ENCODE measurements around the gene TIGD4.

Gene TIGD4

DNA sequence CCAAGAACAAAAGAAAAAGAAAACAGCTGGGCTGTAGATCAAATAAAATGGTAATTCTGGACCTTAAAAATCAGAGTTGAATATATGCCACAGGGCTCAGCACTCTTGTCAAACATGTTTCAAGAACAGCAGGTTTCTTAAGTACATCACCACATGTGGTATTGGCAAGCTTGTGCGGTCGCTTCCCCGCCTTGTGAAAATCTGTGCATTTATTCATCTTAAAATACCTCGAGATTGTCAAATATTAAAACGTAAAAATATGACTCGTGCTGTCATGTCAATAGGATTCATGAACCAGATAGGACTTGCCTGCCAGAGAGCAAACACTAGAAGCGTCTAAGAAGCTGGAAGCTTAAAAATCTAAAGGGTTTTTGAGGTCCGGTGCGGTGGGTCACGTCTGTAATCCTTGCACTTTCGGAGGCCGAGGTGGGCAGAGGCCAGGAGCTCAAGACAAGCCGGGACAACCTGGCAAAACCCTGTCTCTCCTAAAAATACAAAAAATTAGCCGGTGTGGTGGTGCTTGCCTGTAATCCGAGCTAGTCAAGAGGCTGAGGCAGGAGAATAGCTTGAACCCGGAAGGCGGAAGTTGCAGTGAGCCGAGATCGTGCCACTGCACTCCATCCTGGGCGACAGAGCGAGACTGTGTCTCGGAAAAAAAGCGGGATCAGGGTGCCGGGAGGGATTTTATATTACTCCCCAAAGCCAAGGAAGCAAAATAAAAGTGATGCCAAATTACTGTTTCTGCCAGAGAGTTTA, 59.6 kb downstream of the TIGD4 start:
- no peak for DNase-seq

All from activated CD4-positive, alpha-beta T cell treated with anti-CD3 and anti-CD28 coated beads, Interleukin-10, Interleukin-2, amounts not matched to agents 100 ng/mL and 50 ng/mL, durations not matched to agents 16 hours and 8 hours (primary cell).